Activated T-helper 1 cell treated with anti-CD3 and anti-CD28 coated beads, Interleukin-12 subunit alpha, Interleukin-12 subunit beta, Interleukin-2, Interleukin-4 antibody, amounts not matched to agents 30 ng/mL and 10 ng/mL and 1 ng/mL, durations not matched to agents 14 hours and 24 hours and 36 hours (primary cell): ENCODE data around the gene ASTN2. TPM values are rescaled to one million over a fixed set of nuclear protein-coding genes. Genes with fewer than 3 reads are reported as not detected.

Source experiments
- DNase-seq: peaks from one replicate; pipeline ENCODE4 v3.0.0; 2021; ENCODE audit warnings: low spot score
- H3K27ac Mint-ChIP-seq: one replicate; pipeline ENCODE4 v1.8.0; 2021; ENCODE audit warnings: mild to moderate bottlenecking, mixed read lengths
- H3K27me3 Mint-ChIP-seq: one replicate; pipeline ENCODE4 v1.8.0; 2022; ENCODE audit warnings: mild to moderate bottlenecking, moderate library complexity, mixed read lengths; ENCODE audit not compliant: insufficient read depth
- H3K36me3 Mint-ChIP-seq: one replicate; pipeline ENCODE4 v1.8.0; 2021; ENCODE audit warnings: low read depth, mixed read lengths
- H3K4me1 Mint-ChIP-seq: one replicate; pipeline ENCODE4 v1.8.0; 2021; ENCODE audit warnings: low read depth, mixed read lengths
- H3K4me3 Mint-ChIP-seq: one replicate; pipeline ENCODE4 v1.8.0; 2021; ENCODE audit warnings: mild to moderate bottlenecking, moderate library complexity, mixed read lengths
- H3K9me3 Mint-ChIP-seq: one replicate; pipeline ENCODE4 v1.8.0; 2021; ENCODE audit warnings: mixed read lengths
- intact Hi-C: fragments of 100-400 bp; cut with micrococcal nuclease; formaldehyde crosslinking; loops from one replicate; pipeline ENCODE4 v1.15.1; 2024
- total RNA-seq: library from RNA; stranded (reverse); gene quantifications from 2 replicates; pipeline ENCODE4 v1.2.3, GENCODE V29; 2022

Gene ASTN2
- total RNA-seq, 1 donor from 2014 or later = 3.3 TPM

- H3K36me3 Mint-ChIP-seq = no peaks in the 10 kb centered on the region
- H3K27me3 Mint-ChIP-seq = no peaks in the 10 kb centered on the region
- intact Hi-C loops = loop anchor here (10.0 kb wide), 1 partner anchor 62 kb away; no protein-coding TSS in a partner anchor
- H3K9me3 Mint-ChIP-seq = no peaks in the 10 kb centered on the region
- no peaks in the 10 kb centered on the region for H3K4me1 Mint-ChIP-seq
- no peak overlapping the region for H3K4me3 Mint-ChIP-seq
- DNase-seq = no peak
- H3K27ac Mint-ChIP-seq = no peak overlapping the region
Observed at GRCh38 chr9:117092582-117092981, 322.3 kb downstream of the ASTN2 start.

GRCh38 chr9:117091529-117091928, 323.3 kb downstream of the ASTN2 start:
- intact Hi-C loops = loop anchor here (10.0 kb wide), 1 partner anchor 63 kb away; no protein-coding TSS in a partner anchor
- Mint-ChIP-seq H3K4me3 (no peak overlapping the region), H3K4me1 (no peaks in the 10 kb centered on the region), H3K27me3 (no peaks in the 10 kb centered on the region), H3K36me3 (no peaks in the 10 kb centered on the region), H3K27ac (no peak overlapping the region), H3K9me3 (no peaks in the 10 kb centered on the region)
- DNase-seq = no peak

- H3K27ac Mint-ChIP-seq = no peak overlapping the region
- no peaks in the 10 kb centered on the region for H3K4me1 Mint-ChIP-seq
- no peak overlapping the region for H3K4me3 Mint-ChIP-seq
- no peak for DNase-seq
- no peaks in the 10 kb centered on the region for H3K36me3 Mint-ChIP-seq
- intact Hi-C loops = no loop called here
- H3K27me3 Mint-ChIP-seq = no peaks in the 10 kb centered on the region
- no peaks in the 10 kb centered on the region for H3K9me3 Mint-ChIP-seq
Observed at GRCh38 chr9:117088786-117089185, 326.1 kb downstream of the ASTN2 start.

GRCh38 chr9:117088140-117088539, 326.7 kb downstream of the ASTN2 start:
- DNase-seq = no peak
- Mint-ChIP-seq H3K4me1 (no peaks in the 10 kb centered on the region), H3K4me3 (no peak overlapping the region), H3K27me3 (no peaks in the 10 kb centered on the region), H3K27ac (no peak overlapping the region), H3K9me3 (no peaks in the 10 kb centered on the region), H3K36me3 (no peaks in the 10 kb centered on the region)
- intact Hi-C loops = no loop called here

- H3K27ac Mint-ChIP-seq = no peak overlapping the region
- no peaks in the 10 kb centered on the region for H3K4me1 Mint-ChIP-seq
- H3K9me3 Mint-ChIP-seq = no peaks in the 10 kb centered on the region
- no peak overlapping the region for H3K4me3 Mint-ChIP-seq
- no peaks in the 10 kb centered on the region for H3K27me3 Mint-ChIP-seq
- intact Hi-C loops = no loop called here
- no peaks in the 10 kb centered on the region for H3K36me3 Mint-ChIP-seq
- no peak for DNase-seq
Observed at GRCh38 chr9:117084221-117084620, 330.6 kb downstream of the ASTN2 start.

- intact Hi-C loops = no loop called here
- H3K27ac Mint-ChIP-seq = no peak overlapping the region
- H3K4me1 Mint-ChIP-seq = no peaks in the 10 kb centered on the region
- H3K27me3 Mint-ChIP-seq = no peaks in the 10 kb centered on the region
- H3K4me3 Mint-ChIP-seq = no peak overlapping the region
- DNase-seq = no peak
- H3K36me3 Mint-ChIP-seq = no peaks in the 10 kb centered on the region
- no peaks in the 10 kb centered on the region for H3K9me3 Mint-ChIP-seq
Observed at GRCh38 chr9:117083559-117083958, 331.3 kb downstream of the ASTN2 start.

- no peaks in the 10 kb centered on the region for H3K27me3 Mint-ChIP-seq
- no peaks in the 10 kb centered on the region for H3K36me3 Mint-ChIP-seq
- no peak overlapping the region for H3K4me3 Mint-ChIP-seq
- DNase-seq = no peak
- H3K27ac Mint-ChIP-seq = no peak overlapping the region
- H3K9me3 Mint-ChIP-seq = no peaks in the 10 kb centered on the region
- no peaks in the 10 kb centered on the region for H3K4me1 Mint-ChIP-seq
- intact Hi-C loops = no loop called here
Observed at GRCh38 chr9:117081641-117082317, 333.1 kb downstream of the ASTN2 start.

- no peaks in the 10 kb centered on the region for H3K36me3 Mint-ChIP-seq
- H3K27me3 Mint-ChIP-seq = no peaks in the 10 kb centered on the region
- no peak overlapping the region for H3K27ac Mint-ChIP-seq
- no peak for DNase-seq
- intact Hi-C loops = no loop called here
- no peak overlapping the region for H3K4me3 Mint-ChIP-seq
- H3K4me1 Mint-ChIP-seq = no peaks in the 10 kb centered on the region
- no peaks in the 10 kb centered on the region for H3K9me3 Mint-ChIP-seq
Observed at GRCh38 chr9:117080765-117081390, 334.0 kb downstream of the ASTN2 start.

GRCh38 chr9:117076571-117077290, 338.1 kb downstream of the ASTN2 start:
- Mint-ChIP-seq H3K27me3 (no peaks in the 10 kb centered on the region), H3K36me3 (no peaks in the 10 kb centered on the region), H3K4me1 (no peaks in the 10 kb centered on the region), H3K9me3 (peaks cover 3% of the 10 kb centered on the region), H3K27ac (no peak overlapping the region), H3K4me3 (no peak overlapping the region)
- intact Hi-C loops = no loop called here
- DNase-seq = no peak

GRCh38 chr9:117075636-117076035, 339.2 kb downstream of the ASTN2 start:
- H3K9me3 Mint-ChIP-seq = peaks cover 3% of the 10 kb centered on the region
- intact Hi-C loops = no loop called here
- H3K4me1 Mint-ChIP-seq = no peaks in the 10 kb centered on the region
- DNase-seq = no peak
- H3K27me3 Mint-ChIP-seq = no peaks in the 10 kb centered on the region
- no peaks in the 10 kb centered on the region for H3K36me3 Mint-ChIP-seq
- H3K4me3 Mint-ChIP-seq = no peak overlapping the region
- no peak overlapping the region for H3K27ac Mint-ChIP-seq

- no peaks in the 10 kb centered on the region for H3K27me3 Mint-ChIP-seq
Observed at GRCh38 chr9:117074784-117075520, 339.9 kb downstream of the ASTN2 start.

GRCh38 chr9:117074342-117074662, 340.6 kb downstream of the ASTN2 start:
- no peak overlapping the region for H3K4me3 Mint-ChIP-seq
- no peak for DNase-seq
- H3K36me3 Mint-ChIP-seq = no peaks in the 10 kb centered on the region
- no peaks in the 10 kb centered on the region for H3K4me1 Mint-ChIP-seq
- intact Hi-C loops = no loop called here
- no peak overlapping the region for H3K27ac Mint-ChIP-seq
- H3K27me3 Mint-ChIP-seq = no peaks in the 10 kb centered on the region
- peaks cover 3% of the 10 kb centered on the region for H3K9me3 Mint-ChIP-seq

More at GRCh38 chr9:117074784-117075520, 339.9 kb downstream of the ASTN2 start:
- Mint-ChIP-seq H3K27ac (no peak overlapping the region), H3K4me1 (no peaks in the 10 kb centered on the region), H3K9me3 (peaks cover 3% of the 10 kb centered on the region), H3K36me3 (no peaks in the 10 kb centered on the region), H3K4me3 (no peak overlapping the region)
- DNase-seq = no peak
- intact Hi-C loops = no loop called here
